GM12878 (cell line): ENCODE data around the gene AMZ2. TPM values are rescaled to one million over a fixed set of nuclear protein-coding genes. Genes with fewer than 3 reads are reported as not detected.

Experiments used
- ATAC-seq: fragments of 200-7000 bp; cut with Tn5 transposase; 3 replicates; pipeline ENCODE4 v1.9.1; 2020; ENCODE audit warnings: mild to moderate bottlenecking, moderate library complexity
- BruUV-seq: library from RNA; stranded (reverse); fragments of 400-500 nt; replicated peaks from 2 replicates; lab custom pipeline; 2021; lab: Mats Ljungman, UMichigan
- CTCF ChIA-PET: fragments of 300-600 bp; sonication (Branson Sonifier 250); formaldehyde crosslinking; extraction: SDS; loops from one replicate; lab custom pipeline; 2021; ENCODE audit warnings: inconsistent platforms; lab: Yijun Ruan, JAX
- POLR2A ChIA-PET: fragments of 350-600 bp; formaldehyde crosslinking; extraction: SDS; loops from one replicate; lab custom pipeline; 2021; ENCODE audit warnings: inconsistent platforms; lab: Charles Lee
- RAD21 ChIA-PET: fragments of 300-600 bp; sonication (Branson Sonifier 250); formaldehyde crosslinking; loops from one replicate; lab custom pipeline; 2023; ENCODE audit warnings: antibody characterized with exemption; ENCODE audit not compliant: unreplicated experiment; lab: Charles Lee
- SMC1A ChIA-PET: fragments of 300-600 bp; sonication (Branson Sonifier 250); formaldehyde crosslinking; loops from one replicate; lab custom pipeline; 2023; ENCODE audit not compliant: unreplicated experiment, uncharacterized antibody; lab: Charles Lee
- DNase-seq: peaks from one replicate; pipeline ENCODE4 v3.0.0-alpha.2; 2011; ENCODE audit warnings: low read depth, low spot score
- FAIRE-seq: peaks from 3 replicates; lab custom pipeline; 2011; peaks lifted over from hg19 to GRCh38; lab: Jason Lieb, UNC
- H2AFZ ChIP-seq: 2 replicates; pipeline ENCODE4 v1.6.0; 2011; ENCODE audit warnings: low read depth, low read length, control low read depth; ENCODE audit not compliant: control insufficient read depth
- H3K27ac ChIP-seq: 2 replicates; pipeline ENCODE4 v1.5.1; 2011; ENCODE audit warnings: control low read depth; ENCODE audit not compliant: control insufficient read depth, insufficient read depth
- H3K27me3 ChIP-seq, 2 experiments: replicated peaks in 1 of 2; 2 replicates each; pipeline versions ENCODE4 v1.6.0 to v1.6.1; 2011; ENCODE audit warnings: low read length in 1 of 2; ENCODE audit not compliant: control insufficient read depth in 2 of 2, insufficient read depth in 2 of 2
- H3K36me3 ChIP-seq, 2 experiments: 2 replicates each; pipeline ENCODE4 v1.5.1; 2011; ENCODE audit warnings: low read length in 1 of 2; ENCODE audit not compliant: control insufficient read depth in 2 of 2, insufficient read depth in 2 of 2
- H3K4me1 ChIP-seq: 2 replicates; pipeline ENCODE4 v1.6.1; 2011; ENCODE audit warnings: mild to moderate bottlenecking, low read length, moderate library complexity, mixed read lengths; ENCODE audit not compliant: control insufficient read depth, insufficient read depth
- H3K4me2 ChIP-seq: 2 replicates; pipeline ENCODE4 v1.6.0; 2011; ENCODE audit warnings: control low read depth; ENCODE audit not compliant: control insufficient read depth, insufficient read depth
- H3K4me3 ChIP-seq: fragments of 200-600 bp; sonication (generic); 2 replicates; pipeline ENCODE4 v1.5.1; 2016
- H3K79me2 ChIP-seq: 2 replicates; pipeline ENCODE4 v1.6.0; 2011; ENCODE audit warnings: low read length; ENCODE audit not compliant: control insufficient read depth, insufficient read depth
- H3K9ac ChIP-seq: 2 replicates; pipeline ENCODE4 v1.8.0; 2011; ENCODE audit warnings: low read length, control low read depth, mixed read lengths; ENCODE audit not compliant: control insufficient read depth, insufficient read depth
- H3K9me3 ChIP-seq: replicated peaks from 3 replicates; pipeline ENCODE4 v1.5.1; 2011; ENCODE audit warnings: mild to moderate bottlenecking, low read length; ENCODE audit not compliant: control insufficient read depth, insufficient read depth
- H4K20me1 ChIP-seq: 2 replicates; pipeline ENCODE4 v1.6.0; 2011; ENCODE audit not compliant: control insufficient read depth, insufficient read depth
- BRCA1 ChIP-seq: IDR thresholded peaks from 2 replicates; pipeline ENCODE4 v1.6.1; 2011; ENCODE audit warnings: low read depth, low read length, improper control_type of control experiment
- CBX3 ChIP-seq: fragments of 200-600 bp; sonication (generic); IDR thresholded peaks from 2 replicates; pipeline ENCODE4 v1.6.1; 2016; ENCODE audit warnings: low read depth, borderline replicate concordance
- CREM ChIP-seq: IDR thresholded peaks from 2 replicates; pipeline ENCODE4 v1.6.1; 2014; ENCODE audit warnings: antibody characterized with exemption, low read depth
- CUX1 ChIP-seq: IDR thresholded peaks from 2 replicates; pipeline ENCODE4 v1.6.1; 2012; ENCODE audit warnings: improper control_type of control experiment, low read depth, low read length; ENCODE audit not compliant: insufficient replicate concordance
- ESRRA ChIP-seq: IDR thresholded peaks from 2 replicates; pipeline ENCODE4 v1.6.1; 2012; ENCODE audit warnings: mild to moderate bottlenecking, low read length, improper control_type of control experiment
- ETV6 ChIP-seq, 2 experiments: fragments of 450-650 bp in 1 of 2; IDR thresholded peaks in 1 of 2; conservative IDR thresholded peaks in 1 of 2; 2 replicates each; pipeline ENCODE4 v1.6.1; 2014; ENCODE audit warnings: antibody characterized with exemption in 1 of 2, borderline replicate concordance in 1 of 2, low read depth in 1 of 2, mild to moderate bottlenecking in 1 of 2, moderate library complexity in 1 of 2
- HDGF ChIP-seq: fragments of 450-650 bp; IDR thresholded peaks from 2 replicates; pipeline ENCODE4 v1.6.1; 2016; ENCODE audit warnings: antibody characterized with exemption
- KAT2A ChIP-seq: conservative IDR thresholded peaks from 2 replicates; pipeline ENCODE4 v1.6.1; 2011; ENCODE audit warnings: low read depth, low read length; ENCODE audit not compliant: control insufficient read depth
- PKNOX1 ChIP-seq: fragments of 450-650 bp; IDR thresholded peaks from 2 replicates; pipeline ENCODE4 v1.6.1; 2016; ENCODE audit warnings: mild to moderate bottlenecking
- SRF ChIP-seq, 2 experiments: IDR thresholded peaks; 2 replicates each; pipeline ENCODE4 v1.6.1; 2011; ENCODE audit warnings: low read depth in 2 of 2, low read length in 2 of 2, mild to moderate bottlenecking in 1 of 2, moderate library complexity in 1 of 2
- TAF1 ChIP-seq: IDR thresholded peaks from 2 replicates; pipeline ENCODE4 v1.6.1; 2011; ENCODE audit warnings: mild to moderate bottlenecking, low read depth, low read length, borderline replicate concordance
- YY1 ChIP-seq: IDR thresholded peaks from 2 replicates; pipeline ENCODE4 v1.6.1; 2011; ENCODE audit warnings: low read depth, mild to moderate bottlenecking, low read length
- WGBS: methylation state at CpG from one replicate; pipeline ENCODE4 v1.1.6; 2016; ENCODE audit warnings: low lambda C conversion rate; ENCODE audit not compliant: insufficient replicate concordance, insufficient coverage; ENCODE audit errors: missing lambda C conversion rate; 5-methylcytosine and 5-hydroxymethylcytosine counted together
- in situ Hi-C: fragments of 300-500 bp; cut with MboI; formaldehyde crosslinking; loops from 9 replicates; pipeline ENCODE4 v1.14.3; 2018; ENCODE audit warnings: mixed read lengths
- intact Hi-C: fragments of 100-400 bp; cut with micrococcal nuclease; formaldehyde crosslinking; loops from one replicate; pipeline ENCODE4 v1.14.2; 2022; ENCODE audit not compliant: unreplicated experiment
- polyA plus RNA-seq, 11 experiments: library from polyadenylated mRNA; depleted of rRNA in 4 of 11; unstranded in 6 of 11; stranded (reverse) in 5 of 11; fragments of >200 nt; fragmentation: Nextera tagmentation in 4 of 11; fragmentation: Illumina TruSeq in 1 of 11; extraction: Ambion mirVana in 4 of 11; extraction: Trizol in 1 of 11; gene quantifications; 1 replicate in 1 of 11; 2 replicates in 10 of 11; pipeline versions ENCODE4 v1.2.1 to v1.2.3, GENCODE V29; 2011 to 2016; ENCODE audit warnings: inconsistent platforms in 2 of 11, missing spikeins in 2 of 11, low read depth in 1 of 11
- total RNA-seq, 4 experiments: library from RNA; depleted of rRNA in 3 of 4; stranded (reverse); fragments of >200 nt in 3 of 4; fragmentation: Illumina TruSeq in 1 of 4; extraction: Trizol in 1 of 4; gene quantifications; 2 replicates each; pipeline versions ENCODE4 v1.2.1 to v1.2.3, GENCODE V29; 2013 to 2021

AMZ2 gene
- total and polyA plus RNA-seq, 10 of the 15 experiments (the other 5 are each of a cell fraction or from before 2014, with no cell fraction given) = 79.1 to 189 (median 126) TPM

- H3K4me1 ChIP-seq = no peaks in the 10 kb centered on the region
- ATAC-seq = no peak
- intact Hi-C loops = no loop called here
- DNase-seq = no peak
- ChIA-PET CTCF (interaction anchor here (3.1 kb wide), 1 partner anchor 96 kb away, joined by 9 read pairs; no protein-coding TSS in a partner anchor), RAD21 (no interaction called here)
- H4K20me1 ChIP-seq = no peaks in the 10 kb centered on the region
- no peaks in the 10 kb centered on the region for H3K79me2 ChIP-seq
- in situ Hi-C loops = no loop called here
- no peaks in the 10 kb centered on the region for H3K36me3 ChIP-seq
- H3K9me3 ChIP-seq = no peaks in the 10 kb centered on the region
- TF ChIP-seq KAT2A (no peak), ETV6 (conservative IDR thresholded peaks at IDR 0.05 in 1 of 2, IDR thresholded peaks at IDR 0.05 in 1 of 2; ENCODE audit: borderline replicate concordance in 1 of 2, low read depth in 1 of 2) (no peak), SRF (IDR thresholded peaks at IDR 0.05; ENCODE audit: low read depth in 2 of 2, low read length in 2 of 2) (no peak), BRCA1 (no peak)
- TF ChIP-seq, all 136 proteins: peak for 0
- ChIA-PET POLR2A (no interaction called here), SMC1A (no interaction called here)
- H3K27me3 ChIP-seq = no peaks in the 10 kb centered on the region
- H2AFZ ChIP-seq = no peak overlapping the region
- no peak overlapping the region for H3K4me3 ChIP-seq
- FAIRE-seq = no peak
- no peak overlapping the region for H3K9ac ChIP-seq
- WGBS = 36% methylated on average over 4 of the region's 4 CpGs
- no TSS peak for BruUV-seq
- H3K27ac ChIP-seq = no peak overlapping the region
- no peak overlapping the region for H3K4me2 ChIP-seq
Measured at GRCh38 chr17:68302666-68303065, 54.8 kb downstream of the AMZ2 start.

- no peak overlapping the region for H3K9ac ChIP-seq
- H3K4me3 ChIP-seq = no peak overlapping the region
- H4K20me1 ChIP-seq = no peaks in the 10 kb centered on the region
- no peaks in the 10 kb centered on the region for H3K27me3 ChIP-seq
- no peak overlapping the region for H2AFZ ChIP-seq
- intact Hi-C loops (no loop called here), in situ Hi-C loops (no loop called here)
- ATAC-seq = no peak
- no peaks in the 10 kb centered on the region for H3K36me3 ChIP-seq
- no peaks in the 10 kb centered on the region for H3K79me2 ChIP-seq
- FAIRE-seq = no peak
- ChIA-PET CTCF (interaction anchor here (0.6 to 3.1 kb wide), 3 partner anchors 11 to 225 kb away, joined by 3 to 9 read pairs (median 3); no protein-coding TSS in a partner anchor), SMC1A (no interaction called here), RAD21 (no interaction called here), POLR2A (no interaction called here)
- H3K4me1 ChIP-seq = no peaks in the 10 kb centered on the region
- 93% methylated on average over 6 of the region's 6 CpGs for WGBS
- no peak for DNase-seq
- no peak overlapping the region for H3K4me2 ChIP-seq
- no TSS peak for BruUV-seq
- H3K9me3 ChIP-seq = no peaks in the 10 kb centered on the region
- no peak overlapping the region for H3K27ac ChIP-seq
- no peak for TF ChIP-seq CBX3
- no peak for TF ChIP-seq CUX1
- TF ChIP-seq PKNOX1 = no peak
- no peak for TF ChIP-seq ESRRA
- TF ChIP-seq YY1 = no peak
- no peak for TF ChIP-seq CREM
- TF ChIP-seq HDGF = no peak
- no peak for TF ChIP-seq ETV6 (conservative IDR thresholded peaks at IDR 0.05 in 1 of 2, IDR thresholded peaks at IDR 0.05 in 1 of 2; ENCODE audit: borderline replicate concordance in 1 of 2, low read depth in 1 of 2)
- no peak for TF ChIP-seq TAF1
Measured at GRCh38 chr17:68304706-68305105, 56.9 kb downstream of the AMZ2 start.
